Fibroblast of lung (primary cell): ENCODE measurements around the gene DDX47.

ENCODE experiments used
- EZH2 ChIP-seq: IDR thresholded peaks from 2 replicates; pipeline ENCODE4 v1.5.1; 2012; ENCODE audit warnings: low read length, control low read depth, mild to moderate bottlenecking; ENCODE audit errors: missing control alignments
- TF ChIP-seq, protein P1 (sequence below), 2 donors: IDR thresholded peaks in 1 of 2; conservative IDR thresholded peaks in 1 of 2; 1 replicate in 1 of 2; 2 replicates in 1 of 2; pipeline ENCODE4 v1.5.1; 2011 to 2012; ENCODE audit warnings: low read length in 2 of 2, control low read depth in 1 of 2, inconsistent platforms in 1 of 2, low read depth in 1 of 2, mild to moderate bottlenecking in 1 of 2

DNA sequence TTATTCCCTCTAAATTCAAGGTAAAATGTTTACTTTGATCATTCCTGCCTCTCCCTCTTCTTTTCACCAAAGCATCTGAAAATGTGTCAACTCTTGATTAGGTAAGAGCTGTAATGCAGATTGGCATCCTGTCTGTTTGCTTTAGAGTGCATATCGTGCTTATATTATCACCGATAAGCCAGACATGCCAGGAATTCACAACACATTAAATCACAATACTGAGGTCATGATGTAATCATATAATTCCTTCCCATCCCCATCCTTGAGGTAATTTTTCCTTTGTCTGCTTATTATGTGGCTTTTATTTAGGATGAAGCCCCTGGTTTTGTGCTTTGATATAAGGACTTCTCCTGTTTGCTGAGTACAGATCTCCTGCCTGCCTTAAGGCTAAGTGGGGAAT, 10.2 kb downstream of the DDX47 start:
- TF ChIP-seq, protein P1, sequence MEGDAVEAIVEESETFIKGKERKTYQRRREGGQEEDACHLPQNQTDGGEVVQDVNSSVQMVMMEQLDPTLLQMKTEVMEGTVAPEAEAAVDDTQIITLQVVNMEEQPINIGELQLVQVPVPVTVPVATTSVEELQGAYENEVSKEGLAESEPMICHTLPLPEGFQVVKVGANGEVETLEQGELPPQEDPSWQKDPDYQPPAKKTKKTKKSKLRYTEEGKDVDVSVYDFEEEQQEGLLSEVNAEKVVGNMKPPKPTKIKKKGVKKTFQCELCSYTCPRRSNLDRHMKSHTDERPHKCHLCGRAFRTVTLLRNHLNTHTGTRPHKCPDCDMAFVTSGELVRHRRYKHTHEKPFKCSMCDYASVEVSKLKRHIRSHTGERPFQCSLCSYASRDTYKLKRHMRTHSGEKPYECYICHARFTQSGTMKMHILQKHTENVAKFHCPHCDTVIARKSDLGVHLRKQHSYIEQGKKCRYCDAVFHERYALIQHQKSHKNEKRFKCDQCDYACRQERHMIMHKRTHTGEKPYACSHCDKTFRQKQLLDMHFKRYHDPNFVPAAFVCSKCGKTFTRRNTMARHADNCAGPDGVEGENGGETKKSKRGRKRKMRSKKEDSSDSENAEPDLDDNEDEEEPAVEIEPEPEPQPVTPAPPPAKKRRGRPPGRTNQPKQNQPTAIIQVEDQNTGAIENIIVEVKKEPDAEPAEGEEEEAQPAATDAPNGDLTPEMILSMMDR (conservative IDR thresholded peaks at IDR 0.05 in 1 of 2, IDR thresholded peaks at IDR 0.05 in 1 of 2; ENCODE audit: low read depth in 1 of 2, low read length in 2 of 2), result no peak
- no peak for TF ChIP-seq EZH2
